ENCODE results near the gene SORBS2.

- TF ChIP-seq CTCF (IDR thresholded peaks at IDR 0.05) = no peak
- TF ChIP-seq POLR2A (IDR thresholded peaks at IDR 0.05) = no peak
- TF ChIP-seq EP300 (IDR thresholded peaks at IDR 0.05) = no peak
Observed at GRCh38 chr4:185669288-185669687, 142.7 kb downstream of the SORBS2 start.
